A673 (cell line): Measurements from ENCODE around the gene NTRK3.

Experiments used
- CTCF ChIP-seq: fragments of 300-800, 200-600 bp; sonication (generic); conservative IDR thresholded peaks from 2 replicates; pipeline ENCODE4 v1.5.1; 2017; ENCODE audit warnings: low read depth, mild to moderate bottlenecking, antibody characterized with exemption, low read length, moderate library complexity, mixed read lengths
- EZH2 ChIP-seq: fragments of 200-600 bp; sonication (generic); IDR thresholded peaks from 2 replicates; pipeline ENCODE4 v1.6.1; 2017; ENCODE audit warnings: borderline replicate concordance, low read depth, mild to moderate bottlenecking, mixed read lengths, antibody characterized with exemption, low read length; ENCODE audit not compliant: poor library complexity, severe bottlenecking

GRCh38 chr15:88266170-88266569 lies 9.6 kb upstream of the NTRK3 start:
- TF ChIP-seq CTCF = no peak
- TF ChIP-seq EZH2 = no peak
